ENCODE data around the gene ZRANB1.

Gene ZRANB1

DNA sequence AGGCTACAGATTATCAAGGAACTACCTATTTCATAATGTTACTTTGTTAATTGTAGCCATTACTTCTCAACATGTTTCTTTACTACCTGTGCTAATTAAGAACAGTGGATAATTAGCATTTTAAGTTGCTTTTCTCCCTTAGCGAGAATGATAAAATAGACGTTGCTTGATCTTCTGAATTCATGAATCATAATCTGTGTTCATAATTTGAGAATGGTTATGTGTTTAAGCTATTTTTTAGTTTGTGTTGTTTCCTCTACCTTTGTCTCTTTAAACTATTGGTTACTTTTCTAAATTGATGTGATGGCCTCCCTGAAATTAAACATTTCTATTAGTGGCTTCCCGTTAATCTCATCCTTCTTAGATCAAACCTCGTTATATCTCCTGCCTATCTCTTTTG lies at the start of gene ZRANB1:
Gene ZRANB1 (plus strand): TSS at position 301 of the 400 bp plus-strand sequence. CDS start 371 bp downstream, outside the sequence.
- Mint-ChIP-seq H3K27me3 (no peaks in the 10 kb centered on the region), H3K4me1 (ENCODE audit: low read depth) (peaks cover 24% of the 10 kb centered on the region), H3K36me3 (ENCODE audit: low read depth) (peaks cover 17% of the 10 kb centered on the region), H3K9me3 (no peaks in the 10 kb centered on the region), H3K4me3 (peak within 1 kb of the TSS; percentile 10), H3K27ac (peak within 1 kb of the TSS; percentile 48)
- intact Hi-C loops (cut with micrococcal nuclease): no loop called here

DNA sequence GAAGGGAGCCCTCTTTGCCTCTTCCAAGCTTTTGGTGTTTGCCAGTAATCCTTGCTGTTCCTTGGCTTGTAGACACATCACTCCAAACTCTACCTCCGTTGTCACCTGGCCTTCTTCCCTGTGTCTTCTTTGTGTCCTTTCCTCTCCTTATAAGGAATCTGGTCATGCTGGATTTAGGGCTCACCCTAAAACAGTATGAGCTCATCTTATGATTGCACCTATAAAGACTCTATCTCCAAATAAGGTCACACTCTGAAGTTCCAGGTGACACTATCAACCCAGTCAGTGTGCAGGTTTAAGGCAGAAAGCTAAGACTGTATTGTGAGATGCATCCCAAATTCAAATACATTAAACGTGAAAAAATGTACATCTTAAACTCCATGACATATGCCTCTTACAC lies 49.0 kb upstream of the ZRANB1 start:
- Mint-ChIP-seq H3K27me3 (peaks cover 6% of the 10 kb centered on the region), H3K36me3 (ENCODE audit: low read depth) (no peaks in the 10 kb centered on the region), H3K4me3 (no peak overlapping the region), H3K9me3 (no peaks in the 10 kb centered on the region), H3K4me1 (ENCODE audit: low read depth) (no peaks in the 10 kb centered on the region), H3K27ac (no peak overlapping the region)
- intact Hi-C loops (cut with micrococcal nuclease): no loop called here

- H3K4me3 Mint-ChIP-seq: no peak overlapping the region
- H3K36me3 Mint-ChIP-seq (ENCODE audit: low read depth): no peaks in the 10 kb centered on the region
- H3K4me1 Mint-ChIP-seq (ENCODE audit: low read depth): no peaks in the 10 kb centered on the region
- H3K9me3 Mint-ChIP-seq: no peaks in the 10 kb centered on the region
- H3K27me3 Mint-ChIP-seq: peaks cover 6% of the 10 kb centered on the region
- H3K27ac Mint-ChIP-seq: no peak overlapping the region
- intact Hi-C loops (cut with micrococcal nuclease): no loop called here
Measured at GRCh38 chr10:124894569-124895215, 47.2 kb upstream of the ZRANB1 start.

- H3K4me3 Mint-ChIP-seq: no peak overlapping the region
- H3K9me3 Mint-ChIP-seq: no peaks in the 10 kb centered on the region
- H3K27me3 Mint-ChIP-seq: peaks cover 9% of the 10 kb centered on the region
- no peak overlapping the region for H3K27ac Mint-ChIP-seq
- no peaks in the 10 kb centered on the region for H3K4me1 Mint-ChIP-seq (ENCODE audit: low read depth)
- intact Hi-C loops (cut with micrococcal nuclease): no loop called here
- H3K36me3 Mint-ChIP-seq (ENCODE audit: low read depth): no peaks in the 10 kb centered on the region
Measured at GRCh38 chr10:124896751-124897150, 45.2 kb upstream of the ZRANB1 start.

- Mint-ChIP-seq H3K27ac (no peak overlapping the region), H3K36me3 (ENCODE audit: low read depth) (no peaks in the 10 kb centered on the region), H3K4me3 (no peak overlapping the region), H3K9me3 (no peaks in the 10 kb centered on the region), H3K4me1 (ENCODE audit: low read depth) (no peaks in the 10 kb centered on the region), H3K27me3 (peaks cover 11% of the 10 kb centered on the region)
- intact Hi-C loops (cut with micrococcal nuclease): no loop called here
Measured at GRCh38 chr10:124898471-124898870, 43.5 kb upstream of the ZRANB1 start.

DNA sequence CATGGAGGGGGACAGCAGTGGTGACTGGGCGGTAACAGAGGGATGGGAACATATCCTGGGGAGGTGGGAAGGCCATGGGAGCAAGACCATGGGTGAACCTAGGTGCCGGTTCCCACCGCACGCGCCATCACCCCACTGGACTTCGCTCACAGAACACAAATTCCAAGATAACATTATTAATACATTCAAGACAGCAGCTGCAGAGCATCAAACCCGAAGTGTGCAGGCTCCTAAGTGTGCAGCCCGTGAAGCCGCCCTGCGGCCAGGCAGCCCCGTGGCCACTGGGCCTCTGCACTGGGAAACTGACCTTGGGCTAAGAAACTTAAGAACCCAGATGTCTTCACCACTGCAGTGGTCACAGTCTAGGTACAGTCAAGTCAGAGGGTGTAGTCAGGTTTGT lies 42.8 kb upstream of the ZRANB1 start:
- intact Hi-C loops (cut with micrococcal nuclease): no loop called here
- Mint-ChIP-seq H3K27me3 (peaks cover 11% of the 10 kb centered on the region), H3K9me3 (no peaks in the 10 kb centered on the region), H3K27ac (no peak overlapping the region), H3K4me3 (no peak overlapping the region), H3K36me3 (ENCODE audit: low read depth) (no peaks in the 10 kb centered on the region), H3K4me1 (ENCODE audit: low read depth) (no peaks in the 10 kb centered on the region)

- no peak overlapping the region for H3K27ac Mint-ChIP-seq
- intact Hi-C loops (cut with micrococcal nuclease): no loop called here
- H3K36me3 Mint-ChIP-seq (ENCODE audit: low read depth): no peaks in the 10 kb centered on the region
- H3K4me1 Mint-ChIP-seq (ENCODE audit: low read depth): no peaks in the 10 kb centered on the region
- H3K9me3 Mint-ChIP-seq: no peaks in the 10 kb centered on the region
- H3K4me3 Mint-ChIP-seq: no peak overlapping the region
- H3K27me3 Mint-ChIP-seq: peaks cover 5% of the 10 kb centered on the region
Measured at GRCh38 chr10:124902462-124902861, 39.5 kb upstream of the ZRANB1 start.

- Mint-ChIP-seq H3K4me3 (no peak overlapping the region), H3K4me1 (ENCODE audit: low read depth) (no peaks in the 10 kb centered on the region), H3K9me3 (no peaks in the 10 kb centered on the region), H3K27me3 (peaks cover 5% of the 10 kb centered on the region), H3K27ac (no peak overlapping the region), H3K36me3 (ENCODE audit: low read depth) (no peaks in the 10 kb centered on the region)
- intact Hi-C loops (cut with micrococcal nuclease): no loop called here
Measured at GRCh38 chr10:124903111-124903510, 38.8 kb upstream of the ZRANB1 start.

DNA sequence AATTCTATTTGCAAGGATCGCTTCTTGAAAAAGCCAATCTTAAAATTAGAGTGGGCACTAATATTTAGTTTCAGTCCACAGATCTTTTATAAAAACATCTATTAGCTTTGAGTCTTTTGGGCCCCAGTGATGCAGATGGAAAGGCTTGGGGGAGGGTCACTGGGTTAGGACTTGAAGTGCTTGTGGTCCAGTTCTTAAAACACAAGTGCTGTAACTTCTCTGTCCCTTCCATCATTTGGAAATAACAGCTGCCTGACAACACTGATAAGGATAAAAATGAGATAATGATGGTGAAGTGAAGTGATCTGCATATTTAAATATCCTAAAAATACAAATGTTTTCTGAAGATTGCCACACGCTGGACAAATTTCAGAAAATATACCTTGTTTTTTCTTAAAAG lies 37.1 kb upstream of the ZRANB1 start:
- Mint-ChIP-seq H3K36me3 (ENCODE audit: low read depth) (no peaks in the 10 kb centered on the region), H3K4me3 (no peak overlapping the region), H3K9me3 (no peaks in the 10 kb centered on the region), H3K4me1 (ENCODE audit: low read depth) (no peaks in the 10 kb centered on the region), H3K27me3 (peaks cover 8% of the 10 kb centered on the region), H3K27ac (no peak overlapping the region)
- intact Hi-C loops (cut with micrococcal nuclease): no loop called here

DNA sequence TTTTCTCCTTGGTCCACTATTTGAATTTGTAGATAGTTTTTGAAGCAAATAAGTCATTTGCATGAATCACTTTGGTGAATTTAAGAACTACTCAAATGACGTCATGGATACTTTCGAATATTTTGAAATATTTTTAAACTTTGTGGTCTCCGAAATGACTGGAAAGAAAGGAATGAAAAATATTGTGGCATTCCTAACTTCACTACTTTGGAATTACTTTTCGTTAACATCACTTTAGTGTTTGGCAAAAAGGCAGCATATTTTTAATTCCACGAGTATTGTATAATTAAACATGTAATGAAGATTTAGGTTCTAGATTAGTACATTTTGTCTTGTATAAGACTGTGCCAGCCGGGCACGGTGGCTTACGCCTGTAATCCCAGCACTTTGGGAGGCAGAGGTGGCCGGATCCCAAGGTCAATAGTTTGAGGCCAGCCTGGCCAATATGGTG lies 35.3 kb upstream of the ZRANB1 start:
- Mint-ChIP-seq H3K9me3 (no peaks in the 10 kb centered on the region), H3K4me1 (ENCODE audit: low read depth) (peaks cover 11% of the 10 kb centered on the region), H3K27ac (no peak overlapping the region), H3K27me3 (peaks cover 4% of the 10 kb centered on the region), H3K4me3 (no peak overlapping the region), H3K36me3 (ENCODE audit: low read depth) (no peaks in the 10 kb centered on the region)
- intact Hi-C loops (cut with micrococcal nuclease): no loop called here

GRCh38 chr10:124909563-124909962 lies 32.4 kb upstream of the ZRANB1 start:
- H3K9me3 Mint-ChIP-seq: no peaks in the 10 kb centered on the region
- intact Hi-C loops (cut with micrococcal nuclease): no loop called here
- peaks cover 24% of the 10 kb centered on the region for H3K4me1 Mint-ChIP-seq (ENCODE audit: low read depth)
- H3K36me3 Mint-ChIP-seq (ENCODE audit: low read depth): no peaks in the 10 kb centered on the region
- peaks cover 3% of the 10 kb centered on the region for H3K27me3 Mint-ChIP-seq
- H3K4me3 Mint-ChIP-seq: no peak overlapping the region
- H3K27ac Mint-ChIP-seq: no peak overlapping the region

DNA sequence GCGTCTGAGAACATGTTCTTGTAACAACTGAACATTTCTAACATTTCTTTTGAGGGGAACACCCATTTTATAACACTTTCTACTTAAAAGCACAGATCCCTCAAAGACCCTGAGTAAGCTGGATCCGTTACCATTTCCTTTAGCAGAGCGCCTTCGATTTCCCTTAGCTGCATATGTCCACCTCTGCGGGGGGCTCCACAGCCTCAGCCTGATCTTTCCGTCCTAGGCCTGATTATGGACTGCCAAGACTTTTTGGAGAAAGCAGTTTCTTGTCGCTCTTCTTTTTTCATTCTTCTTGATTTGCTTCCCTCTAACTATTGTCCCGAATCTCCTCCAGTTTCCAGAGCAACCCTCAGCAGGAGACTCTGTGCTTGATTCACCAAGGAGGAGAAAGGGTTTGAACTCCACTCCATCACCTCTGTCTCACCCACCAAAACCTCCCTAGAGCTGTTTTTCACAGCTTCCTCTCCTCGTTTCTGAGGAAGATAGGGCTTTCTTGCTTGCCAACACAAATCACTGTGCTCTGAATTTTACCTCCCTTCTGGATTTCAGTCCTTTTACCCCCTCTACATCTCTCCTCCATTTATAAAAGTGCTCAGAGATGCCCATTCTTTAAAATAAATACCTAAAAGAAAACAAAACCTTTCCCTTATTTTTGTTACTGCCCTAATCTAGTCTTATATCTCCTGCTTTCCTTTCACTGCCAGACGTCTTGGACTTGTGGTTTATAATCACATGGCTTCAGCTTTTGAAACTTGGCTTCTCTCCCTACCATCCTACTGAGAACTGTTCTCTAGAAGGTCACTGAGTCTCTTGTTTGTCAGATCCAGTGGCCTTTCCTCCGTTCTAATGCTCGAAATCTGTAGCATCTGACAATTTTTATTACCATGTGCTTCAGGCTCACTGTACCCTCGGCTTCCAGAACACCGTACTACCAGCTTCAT lies 30.5 kb upstream of the ZRANB1 start:
- Mint-ChIP-seq H3K9me3 (no peaks in the 10 kb centered on the region), H3K27me3 (peaks cover 3% of the 10 kb centered on the region), H3K27ac (peak overlapping the region; percentile 81), H3K4me1 (ENCODE audit: low read depth) (peaks cover 35% of the 10 kb centered on the region), H3K4me3 (peak overlapping the region; percentile 70), H3K36me3 (ENCODE audit: low read depth) (no peaks in the 10 kb centered on the region)
- intact Hi-C loops (cut with micrococcal nuclease): loop anchor here (10.0 kb wide), 2 partner anchors 243 to 377 kb away; no protein-coding TSS in a partner anchor

GRCh38 chr10:124912101-124912886 lies 29.6 kb upstream of the ZRANB1 start:
- H3K27ac Mint-ChIP-seq: peak overlapping the region; percentile 81
- H3K9me3 Mint-ChIP-seq: no peaks in the 10 kb centered on the region
- H3K4me3 Mint-ChIP-seq: peak overlapping the region; percentile 70
- intact Hi-C loops (cut with micrococcal nuclease): loop anchor here (10.0 kb wide), 2 partner anchors 243 to 377 kb away; no protein-coding TSS in a partner anchor
- peaks cover 35% of the 10 kb centered on the region for H3K4me1 Mint-ChIP-seq (ENCODE audit: low read depth)
- H3K27me3 Mint-ChIP-seq: peaks cover 3% of the 10 kb centered on the region
- peaks cover under 1% of the 10 kb centered on the region for H3K36me3 Mint-ChIP-seq (ENCODE audit: low read depth)
